NCI-H460 (cell line): Measurements from ENCODE around the gene ASCL2. TPM values are rescaled to one million over a fixed set of nuclear protein-coding genes. Genes with fewer than 3 reads are reported as not detected.

Source experiments
- DNase-seq: peaks from one replicate; pipeline ENCODE4 v3.0.0-alpha.2; 2016; ENCODE audit warnings: low read depth; ENCODE audit errors: extremely low read depth
- total RNA-seq: library from RNA; depleted of rRNA; stranded (reverse); fragments of >200 nt; shearing (Covaris generic); gene quantifications from 2 replicates; pipeline ENCODE4 v1.2.3, GENCODE V29; 2014

Gene ASCL2
- total RNA-seq, 1 experiment from 2014 or later: not detected

- no peak for DNase-seq
These were observed 7.3 kb downstream of the ASCL2 start for GRCh38 chr11:2263071-2263565.

GRCh38 chr11:2262301-2263070 lies 7.9 kb downstream of the ASCL2 start:
- no peak for DNase-seq

- DNase-seq: no peak
These were observed 8.8 kb downstream of the ASCL2 start for GRCh38 chr11:2261436-2262230.

- no peak for DNase-seq
These were observed 9.7 kb downstream of the ASCL2 start for GRCh38 chr11:2260491-2261364.

- no peak for DNase-seq
These were observed 10.4 kb downstream of the ASCL2 start for GRCh38 chr11:2259897-2260451.

- no peak for DNase-seq
These were observed 10.9 kb downstream of the ASCL2 start for GRCh38 chr11:2259466-2259830.

- no peak for DNase-seq
These were observed 11.6 kb downstream of the ASCL2 start for GRCh38 chr11:2258501-2259465.

- DNase-seq: no peak
These were observed 13.3 kb downstream of the ASCL2 start for GRCh38 chr11:2256951-2257700.

- DNase-seq: no peak
These were observed 14.0 kb downstream of the ASCL2 start for GRCh38 chr11:2256293-2256913.

- DNase-seq: no peak
These were observed 18.4 kb downstream of the ASCL2 start for GRCh38 chr11:2252018-2252417.

- no peak for DNase-seq
These were observed 19.2 kb downstream of the ASCL2 start for GRCh38 chr11:2251138-2251537.

- DNase-seq: no peak
These were observed 19.9 kb downstream of the ASCL2 start for GRCh38 chr11:2250485-2250884.

GRCh38 chr11:2250041-2250440 lies 20.3 kb downstream of the ASCL2 start:
- no peak for DNase-seq

- no peak for DNase-seq
These were observed 21.0 kb downstream of the ASCL2 start for GRCh38 chr11:2249189-2249916.

GRCh38 chr11:2248762-2249161 lies 21.6 kb downstream of the ASCL2 start:
- no peak for DNase-seq

- no peak for DNase-seq
These were observed 22.1 kb downstream of the ASCL2 start for GRCh38 chr11:2248242-2248641.

- no peak for DNase-seq
These were observed 22.9 kb downstream of the ASCL2 start for GRCh38 chr11:2247496-2247895.

- DNase-seq: no peak
These were observed 29.6 kb downstream of the ASCL2 start for GRCh38 chr11:2240834-2241233.
